Measurements from ENCODE around the gene CYP19A1. TPM values are rescaled to one million over a fixed set of nuclear protein-coding genes. Genes with fewer than 3 reads are reported as not detected.

The CYP19A1 gene
- total and polyA plus RNA-seq, 2 of the 8 experiments (the other 6 are each of a cell fraction or from before 2014, with no cell fraction given) = not detected

GRCh38 chr15:51349156-51349844 is 10.9 kb upstream of the CYP19A1 start:
- Histone ChIP-seq H3K18ac (ENCODE audit: extremely low read depth, low read length) (no peak overlapping the region), H3K14ac (ENCODE audit: insufficient read length) (no peak overlapping the region), H3K36me3 (ENCODE audit: control insufficient read depth in 2 of 4, insufficient read depth in 4 of 4, low read length in 3 of 4) (no peaks in the 10 kb centered on the region), H2BK12ac (ENCODE audit: low read depth, low read length) (no peak overlapping the region), H3K79me1 (ENCODE audit: low read depth, low read length) (no peaks in the 10 kb centered on the region), H4K20me1 (replicated peaks in 1 of 2; ENCODE audit: control insufficient read depth in 1 of 2, insufficient read depth in 2 of 2, low read length in 2 of 2) (no peaks in the 10 kb centered on the region), H2BK15ac (ENCODE audit: low read length) (no peak overlapping the region), H3K27me3 (replicated peaks in 1 of 4; ENCODE audit: control insufficient read depth in 3 of 4, extremely low read depth in 1 of 4, insufficient read depth in 3 of 4, low read length in 3 of 4) (no peaks in the 10 kb centered on the region), H3K9me3 (ENCODE audit: insufficient read depth in 2 of 2, low read depth in 1 of 2, low read length in 1 of 2) (no peaks in the 10 kb centered on the region), H3K4me2 (ENCODE audit: insufficient read depth in 1 of 2, low read depth in 2 of 2, low read length in 2 of 2) (no peak overlapping the region), H3K4ac (replicated peaks; ENCODE audit: insufficient read length, low read depth, low read length) (no peak overlapping the region), H2BK5ac (ENCODE audit: low read depth, low read length) (no peak overlapping the region), H4K5ac (ENCODE audit: insufficient read length, low read depth, low read length) (no peak overlapping the region), H2BK20ac (ENCODE audit: low read length) (no peak overlapping the region), H4K8ac (ENCODE audit: extremely low read depth, insufficient read depth, low read length) (no peak overlapping the region), H4K91ac (replicated peaks; ENCODE audit: insufficient read length, low read length) (no peak overlapping the region), H3K79me2 (ENCODE audit: control insufficient read depth in 1 of 2, insufficient read depth in 2 of 2, low read length in 2 of 2) (no peaks in the 10 kb centered on the region), H3K23me2 (ENCODE audit: low read depth, low read length) (no peaks in the 10 kb centered on the region), H2AFZ (ENCODE audit: low read length) (no peak overlapping the region), H2BK120ac (replicated peaks; ENCODE audit: low read depth, low read length) (no peak overlapping the region), H2AK5ac (ENCODE audit: low read depth, low read length) (no peak overlapping the region), H3K23ac (ENCODE audit: insufficient read length) (no peak overlapping the region), H3K9ac (replicated peaks in 1 of 4; ENCODE audit: extremely low read depth in 1 of 4, low read depth in 3 of 4, low read length in 3 of 4) (no peak overlapping the region), H3K4me1 (replicated peaks in 1 of 4; ENCODE audit: control insufficient read depth in 3 of 4, insufficient read depth in 4 of 4, low read length in 3 of 4) (no peaks in the 10 kb centered on the region), H3K27ac (ENCODE audit: low read depth, low read length) (no peak overlapping the region), H3K56ac (replicated peaks; ENCODE audit: insufficient read length, low read depth, low read length) (no peak overlapping the region), H3K4me3 (ENCODE audit: extremely low read depth in 1 of 4, insufficient read depth in 2 of 4, low read depth in 3 of 4, low read length in 4 of 4) (no peak overlapping the region)
- ChIA-PET POLR2A (ENCODE audit: partially characterized antibody) (no interaction called here), CTCF (ENCODE audit: partially characterized antibody) (interaction anchor here (0.6 to 2.7 kb wide), 8 partner anchors 11 to 115 kb away, joined by 3 to 13 read pairs (median 4); no protein-coding TSS in a partner anchor)
- no peak for FAIRE-seq
- DNase-seq (ENCODE audit: low read depth in 1 of 2, low spot score in 2 of 2) = no peak
- 89% methylated on average over 4 of the region's 4 CpGs; no CpG with 5 or more reads in 1 of the 2 experiments for WGBS, 2 experiments (ENCODE audit: extremely low coverage in 1 of 2, insufficient coverage in 1 of 2, insufficient read length in 1 of 2, insufficient replicate concordance in 2 of 2, low coverage in 1 of 2, low lambda C conversion rate in 2 of 2, missing lambda C conversion rate in 1 of 2)
- no peak for TF ChIP-seq MAX (IDR thresholded peaks at IDR 0.05)
- no peak for TF ChIP-seq CHD1 (IDR thresholded peaks at IDR 0.05; ENCODE audit: low read depth, low read length)
- no peak for TF ChIP-seq PHF8 (conservative IDR thresholded peaks at IDR 0.05; ENCODE audit: low read depth, low read length)
- TF ChIP-seq BCL11A (IDR thresholded peaks at IDR 0.05; ENCODE audit: low read depth in 2 of 2, low read length in 2 of 2) = no peak
- TF ChIP-seq ASH2L (IDR thresholded peaks at IDR 0.05; ENCODE audit: low read length) = no peak
- TF ChIP-seq TBP (IDR thresholded peaks at IDR 0.05; ENCODE audit: low read depth, low read length) = no peak
- no peak for TF ChIP-seq SAP30 (IDR thresholded peaks at IDR 0.05; ENCODE audit: insufficient read depth, insufficient replicate concordance, low read length)
- no peak for TF ChIP-seq TEAD4 (IDR thresholded peaks at IDR 0.05; ENCODE audit: low read depth, low read length)
- TF ChIP-seq, protein P1, sequence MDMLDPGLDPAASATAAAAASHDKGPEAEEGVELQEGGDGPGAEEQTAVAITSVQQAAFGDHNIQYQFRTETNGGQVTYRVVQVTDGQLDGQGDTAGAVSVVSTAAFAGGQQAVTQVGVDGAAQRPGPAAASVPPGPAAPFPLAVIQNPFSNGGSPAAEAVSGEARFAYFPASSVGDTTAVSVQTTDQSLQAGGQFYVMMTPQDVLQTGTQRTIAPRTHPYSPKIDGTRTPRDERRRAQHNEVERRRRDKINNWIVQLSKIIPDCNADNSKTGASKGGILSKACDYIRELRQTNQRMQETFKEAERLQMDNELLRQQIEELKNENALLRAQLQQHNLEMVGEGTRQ (IDR thresholded peaks at IDR 0.05; ENCODE audit: low read length) = no peak
- TF ChIP-seq SIX5 (IDR thresholded peaks at IDR 0.05; ENCODE audit: low read depth, low read length) = no peak
- no peak for TF ChIP-seq TAF7 (optimal IDR thresholded peaks at IDR 0.05; ENCODE audit: borderline replicate concordance, low read depth, low read length)
